Measurements from ENCODE around the gene APOL5.
"Not testable (repeated sequence)": the region's sequence is repeated elsewhere in the genome, so short reads cannot be mapped to it uniquely, and the experiment has no call there.

APOL5 gene

GRCh38 chr22:35717572-35717971 lies at the start of gene APOL5:
Gene APOL5, plus strand, starts transcription at chr22:35717872. Its CDS starts 0 bp downstream, at chr22:35717872.
- no peak for DNase-seq (ENCODE audit: low spot score)

- no peak for DNase-seq (ENCODE audit: low spot score)
These were observed 43.3 kb upstream of the APOL5 start for GRCh38 chr22:35674335-35674734.

- DNase-seq (ENCODE audit: low spot score), result not testable (repeated sequence)
These were observed 41.6 kb upstream of the APOL5 start for GRCh38 chr22:35676065-35676464.

- DNase-seq (ENCODE audit: low spot score), result no peak
These were observed 40.0 kb upstream of the APOL5 start for GRCh38 chr22:35677460-35678187.

- no peak for DNase-seq (ENCODE audit: low spot score)
These were observed 38.8 kb upstream of the APOL5 start for GRCh38 chr22:35678836-35679235.

GRCh38 chr22:35679492-35679891 lies 38.2 kb upstream of the APOL5 start:
- not testable (repeated sequence) for DNase-seq (ENCODE audit: low spot score)

GRCh38 chr22:35681454-35682052 lies 36.1 kb upstream of the APOL5 start:
- no peak for DNase-seq (ENCODE audit: low spot score)

GRCh38 chr22:35683560-35683959 lies 34.1 kb upstream of the APOL5 start:
- no peak for DNase-seq (ENCODE audit: low spot score)

GRCh38 chr22:35684270-35684700 lies 33.4 kb upstream of the APOL5 start:
- DNase-seq (ENCODE audit: low spot score), result peak; percentile 29

- no peak for DNase-seq (ENCODE audit: low spot score)
These were observed 32.9 kb upstream of the APOL5 start for GRCh38 chr22:35684732-35685131.

GRCh38 chr22:35685731-35686130 lies 31.9 kb upstream of the APOL5 start:
- no peak for DNase-seq (ENCODE audit: low spot score)

- no peak for DNase-seq (ENCODE audit: low spot score)
These were observed 31.4 kb upstream of the APOL5 start for GRCh38 chr22:35686298-35686697.

GRCh38 chr22:35687461-35687860 lies 30.2 kb upstream of the APOL5 start:
- DNase-seq (ENCODE audit: low spot score), result no peak

- DNase-seq (ENCODE audit: low spot score), result no peak
These were observed 28.6 kb upstream of the APOL5 start for GRCh38 chr22:35688913-35689675.

GRCh38 chr22:35690001-35690400 lies 27.7 kb upstream of the APOL5 start:
- DNase-seq (ENCODE audit: low spot score), result no peak

GRCh38 chr22:35695202-35695601 lies 22.5 kb upstream of the APOL5 start:
- no peak for DNase-seq (ENCODE audit: low spot score)

GRCh38 chr22:35697142-35697541 lies 20.5 kb upstream of the APOL5 start:
- DNase-seq (ENCODE audit: low spot score), result no peak

- not testable (repeated sequence) for DNase-seq (ENCODE audit: low spot score)
These were observed 17.8 kb upstream of the APOL5 start for GRCh38 chr22:35699852-35700251.

- DNase-seq (ENCODE audit: low spot score), result no peak
These were observed 13.6 kb upstream of the APOL5 start for GRCh38 chr22:35703861-35704584.

- DNase-seq (ENCODE audit: low spot score), result peak; percentile 70
These were observed 12.5 kb upstream of the APOL5 start for GRCh38 chr22:35705141-35705540.

- DNase-seq (ENCODE audit: low spot score), result no peak
These were observed 9.2 kb upstream of the APOL5 start for GRCh38 chr22:35708453-35708852.

- no peak for DNase-seq (ENCODE audit: low spot score)
These were observed 8.8 kb upstream of the APOL5 start for GRCh38 chr22:35708917-35709316.
